IMR-90 (cell line): ENCODE measurements around the gene PSPC1. TPM values are rescaled to one million over a fixed set of nuclear protein-coding genes. Genes with fewer than 3 reads are reported as not detected.
A peak's percentile ranks its signal among the peaks of the same experiment; 100 is the strongest.

Source experiments
- ATAC-seq: fragments of 200-7000 bp; cut with Tn5 transposase; 2 replicates; pipeline ENCODE4 v1.9.1; 2020; ENCODE audit warnings: low read depth, mild to moderate bottlenecking, moderate library complexity
- BruUV-seq: library from RNA; stranded (reverse); fragments of 400-500 nt; replicated peaks from 2 replicates; lab custom pipeline; 2021; lab: Mats Ljungman, UMichigan
- CTCF ChIA-PET: fragments of 300-600 bp; formaldehyde crosslinking; extraction: SDS; loops from one replicate; lab custom pipeline; 2021; ENCODE audit warnings: antibody characterized with exemption; lab: Yijun Ruan, JAX
- POLR2A ChIA-PET: fragments of 300-600 bp; sonication (Branson Sonifier 250); formaldehyde crosslinking; loops from one replicate; lab custom pipeline; 2022; ENCODE audit warnings: antibody characterized with exemption; ENCODE audit not compliant: unreplicated experiment; lab: Charles Lee
- DNase-seq: peaks from one replicate; pipeline ENCODE4 v3.0.0; 2013
- H2AFZ ChIP-seq: replicated peaks from 2 replicates; pipeline ENCODE3; 2013; ENCODE audit warnings: low read length, mild to moderate bottlenecking; ENCODE audit not compliant: poor library complexity
- H2AK5ac ChIP-seq: 2 replicates; pipeline ENCODE4 v1.6.1; 2013; ENCODE audit warnings: low read depth, low read length, inconsistent platforms
- H2AK9ac ChIP-seq: replicated peaks from 2 replicates; pipeline ENCODE3; 2013; ENCODE audit warnings: mild to moderate bottlenecking, low read depth, low read length, moderate library complexity; ENCODE audit not compliant: poor library complexity
- H2BK120ac ChIP-seq: 2 replicates; pipeline ENCODE4 v1.6.1; 2013; ENCODE audit warnings: low read depth, low read length, inconsistent platforms
- H2BK15ac ChIP-seq: 3 replicates; pipeline ENCODE4 v1.6.1; 2013; ENCODE audit warnings: low read depth, low read length, inconsistent platforms
- H2BK20ac ChIP-seq: 2 replicates; pipeline ENCODE4 v1.6.1; 2013; ENCODE audit warnings: low read depth, mild to moderate bottlenecking, inconsistent platforms, low read length, moderate library complexity
- H2BK5ac ChIP-seq: 2 replicates; pipeline ENCODE4 v1.6.1; 2013; ENCODE audit warnings: mild to moderate bottlenecking, low read depth, low read length, inconsistent platforms; ENCODE audit not compliant: poor library complexity, severe bottlenecking
- H3K14ac ChIP-seq: replicated peaks from 2 replicates; pipeline ENCODE4 v1.6.1; 2013; ENCODE audit warnings: low read depth, low read length, inconsistent platforms
- H3K18ac ChIP-seq: 2 replicates; pipeline ENCODE4 v1.6.1; 2013; ENCODE audit warnings: low read depth, low read length, control low read depth
- H3K23ac ChIP-seq: 2 replicates; pipeline ENCODE4 v1.6.1; 2013; ENCODE audit warnings: low read depth, low read length, inconsistent platforms
- H3K27ac ChIP-seq: 2 replicates; pipeline ENCODE4 v1.5.1; 2013; ENCODE audit warnings: mild to moderate bottlenecking, control low read depth, low read length; ENCODE audit not compliant: insufficient read depth
- H3K27me3 ChIP-seq: 2 replicates; pipeline ENCODE4 v1.6.1; 2013; ENCODE audit warnings: low read length; ENCODE audit not compliant: control insufficient read depth, insufficient read depth
- H3K36me3 ChIP-seq: 2 replicates; pipeline ENCODE4 v1.6.1; 2013; ENCODE audit warnings: low read length, mixed read lengths; ENCODE audit not compliant: control insufficient read depth, insufficient read depth
- H3K4ac ChIP-seq: 2 replicates; pipeline ENCODE4 v1.6.1; 2013; ENCODE audit warnings: low read depth, low read length, inconsistent platforms
- H3K4me1 ChIP-seq: 2 replicates; pipeline ENCODE4 v1.6.1; 2013; ENCODE audit warnings: low read length, mixed read lengths; ENCODE audit not compliant: control insufficient read depth, insufficient read depth
- H3K4me2 ChIP-seq: 2 replicates; pipeline ENCODE4 v1.6.1; 2013; ENCODE audit warnings: low read depth, mild to moderate bottlenecking, control low read depth, low read length, moderate library complexity
- H3K4me3 ChIP-seq: 2 replicates; pipeline ENCODE4 v1.5.1; 2013; ENCODE audit warnings: low read depth, mild to moderate bottlenecking, control low read depth, low read length, moderate library complexity; ENCODE audit not compliant: insufficient read depth
- H3K56ac ChIP-seq: 2 replicates; pipeline ENCODE4 v1.6.1; 2013; ENCODE audit warnings: low read length, inconsistent platforms; ENCODE audit not compliant: insufficient read depth; ENCODE audit errors: extremely low read depth
- H3K79me1 ChIP-seq, 2 experiments: 2 replicates each; pipeline ENCODE4 v1.6.1; 2013; ENCODE audit warnings: low read length in 2 of 2, inconsistent platforms in 1 of 2, low read depth in 1 of 2
- H3K9ac ChIP-seq: 2 replicates; pipeline ENCODE4 v1.6.1; 2013; ENCODE audit warnings: low read depth, low read length, control low read depth
- H3K9me1 ChIP-seq: 2 replicates; pipeline ENCODE4 v1.6.1; 2013; ENCODE audit warnings: low read length, inconsistent platforms; ENCODE audit not compliant: insufficient read depth
- H3K9me3 ChIP-seq: 2 replicates; pipeline ENCODE4 v1.6.1; 2013; ENCODE audit warnings: low read length; ENCODE audit not compliant: control insufficient read depth, insufficient read depth
- H4K20me1 ChIP-seq: 2 replicates; pipeline ENCODE4 v1.6.1; 2013; ENCODE audit warnings: low read length, inconsistent platforms; ENCODE audit not compliant: insufficient read depth
- H4K5ac ChIP-seq: 2 replicates; pipeline ENCODE4 v1.6.1; 2013; ENCODE audit warnings: mild to moderate bottlenecking, low read depth, low read length, control low read depth
- H4K8ac ChIP-seq, 2 experiments: 2 replicates each; pipeline ENCODE4 v1.6.1; 2013; ENCODE audit warnings: low read depth in 2 of 2, low read length in 2 of 2, control low read depth in 1 of 2, inconsistent platforms in 1 of 2
- H4K91ac ChIP-seq: 2 replicates; pipeline ENCODE4 v1.6.1; 2013; ENCODE audit warnings: low read depth, low read length, inconsistent platforms; ENCODE audit not compliant: insufficient read depth
- BHLHE40 ChIP-seq: fragments of 150-350 bp; IDR thresholded peaks from 2 replicates; pipeline ENCODE4 v1.6.1; 2016; ENCODE audit warnings: mild to moderate bottlenecking, low read depth, low read length
- CEBPB ChIP-seq: IDR thresholded peaks from 2 replicates; pipeline ENCODE4 v1.6.1; 2012; ENCODE audit warnings: low read depth, low read length, improper control_type of control experiment
- ELK1 ChIP-seq: fragments of 150-350 bp; IDR thresholded peaks from 2 replicates; pipeline ENCODE4 v1.6.1; 2016; ENCODE audit warnings: low read depth, mild to moderate bottlenecking, low read length, moderate library complexity, borderline replicate concordance
- FOS ChIP-seq: fragments of 150-350 bp; IDR thresholded peaks from 2 replicates; pipeline ENCODE4 v1.6.1; 2016; ENCODE audit warnings: low read depth, low read length
- MAFK ChIP-seq: IDR thresholded peaks from 2 replicates; pipeline ENCODE4 v1.6.1; 2012; ENCODE audit warnings: low read depth, low read length, improper control_type of control experiment
- MAZ ChIP-seq: IDR thresholded peaks from 2 replicates; pipeline ENCODE4 v1.6.1; 2012; ENCODE audit warnings: low read depth, mild to moderate bottlenecking, low read length, improper control_type of control experiment, moderate library complexity, borderline replicate concordance
- NFE2L2 ChIP-seq: fragments of 150-350 bp; IDR thresholded peaks from 2 replicates; pipeline ENCODE4 v1.6.1; 2016; ENCODE audit warnings: low read depth, mild to moderate bottlenecking, low read length
- POLR2A ChIP-seq: IDR thresholded peaks from 2 replicates; pipeline ENCODE4 v1.6.1; 2012; ENCODE audit warnings: mild to moderate bottlenecking, low read depth, low read length
- RAD21 ChIP-seq: IDR thresholded peaks from 2 replicates; pipeline ENCODE4 v1.6.1; 2012; ENCODE audit warnings: low read length, improper control_type of control experiment
- RCOR1 ChIP-seq: IDR thresholded peaks from 2 replicates; pipeline ENCODE4 v1.6.1; 2012; ENCODE audit warnings: mild to moderate bottlenecking, low read length, improper control_type of control experiment; ENCODE audit not compliant: insufficient replicate concordance
- USF2 ChIP-seq: fragments of 150-350 bp; IDR thresholded peaks from 2 replicates; pipeline ENCODE4 v1.6.1; 2017; ENCODE audit warnings: mild to moderate bottlenecking, antibody characterized with exemption, low read length, low read depth
- WGBS, 2 experiments: methylation state at CpG; one replicate each; pipeline versions ENCODE4 v1.1.5 to v1.1.7; 2013; ENCODE audit warnings: missing lambda C conversion rate in 2 of 2; ENCODE audit not compliant: insufficient read length in 1 of 2; ENCODE audit errors: extremely low coverage in 2 of 2; 5-methylcytosine and 5-hydroxymethylcytosine counted together
- dilution Hi-C: fragments of 300-500 bp; cut with HindIII; formaldehyde crosslinking; loops from one replicate; pipeline ENCODE4 v1.14.3; 2018; ENCODE audit warnings: low sequenced_read_pairs; ENCODE audit not compliant: unreplicated experiment
- in situ Hi-C: fragments of 300-500 bp; cut with MboI; formaldehyde crosslinking; loops from 3 replicates; pipeline ENCODE4 v1.14.3; 2019; ENCODE audit warnings: low sequenced_read_pairs, inconsistent platforms, mixed read lengths
- intact Hi-C: fragments of 100-400 bp; cut with micrococcal nuclease; formaldehyde crosslinking; loops from 2 replicates; pipeline ENCODE4 v1.10.0; 2022
- polyA plus RNA-seq, 3 experiments: library from polyadenylated mRNA; depleted of rRNA; stranded (reverse); fragments of >200 nt; gene quantifications; 2 replicates each; pipeline ENCODE4 v1.2.3, GENCODE V29; 2012; ENCODE audit warnings: low replicate concordance in 1 of 3
- total RNA-seq: library from RNA; depleted of rRNA; stranded (reverse); fragments of >200 nt; gene quantifications from 2 replicates; pipeline ENCODE4 v1.2.3, GENCODE V29; 2012
- TF ChIP-seq, protein P1 (sequence below): conservative IDR thresholded peaks from 2 replicates; pipeline ENCODE4 v1.5.1; 2012; ENCODE audit warnings: mild to moderate bottlenecking, low read depth, low read length, improper control_type of control experiment

Gene PSPC1
- total and polyA plus RNA-seq, 2 of the 4 experiments (the other 2 are of a cell fraction), result 38.3 to 39.8 TPM

- Histone ChIP-seq H2BK15ac (no peak overlapping the region), H3K4me1 (no peaks in the 10 kb centered on the region), H2BK20ac (no peak overlapping the region), H4K8ac (no peak overlapping the region), H2AK5ac (no peak overlapping the region), H3K36me3 (peaks cover 3% of the 10 kb centered on the region; the same call in 1 of the 2 replicates), H2BK5ac (no peak overlapping the region), H3K4ac (no peak overlapping the region), H3K56ac (no peak overlapping the region), H3K18ac (no peak overlapping the region), H3K27ac (no peak overlapping the region), H2AK9ac (no peak overlapping the region), H3K23ac (no peak overlapping the region), H2BK120ac (no peak overlapping the region), H3K9ac (no peak overlapping the region), H3K27me3 (no peaks in the 10 kb centered on the region), H3K14ac (no peak overlapping the region), H3K4me3 (no peak overlapping the region), H3K9me1 (no peaks in the 10 kb centered on the region), H4K20me1 (no peaks in the 10 kb centered on the region), H2AFZ (no peak overlapping the region), H3K9me3 (no peaks in the 10 kb centered on the region), H4K5ac (no peak overlapping the region), H4K91ac (no peak overlapping the region), H3K79me1 (peaks cover 0 to 4% of the 10 kb centered on the region in 2 experiments; a peak in 1 of 4 replicates), H3K4me2 (no peak overlapping the region)
- WGBS, 2 experiments, result 100% methylated on average over 1 of the region's 7 CpGs; no CpG with 5 or more reads in 1 of the 2 experiments
- dilution Hi-C loops, result no loop called here
- in situ Hi-C loops, result no loop called here
- peak; percentile 22 for DNase-seq
- ATAC-seq, result peak; percentile 65
- ChIA-PET POLR2A (no interaction called here), CTCF (interaction anchor here (1.4 kb wide), 1 partner anchor 12 kb away, joined by 3 read pairs; no protein-coding TSS in a partner anchor)
- no TSS peak for BruUV-seq
- intact Hi-C loops, result no loop called here
- TF ChIP-seq ELK1 (no peak), NFE2L2 (no peak), RCOR1 (no peak), MAZ (no peak), POLR2A (no peak), USF2 (no peak), CEBPB (no peak), BHLHE40 (no peak), RAD21 (no peak), FOS (no peak), MAFK (no peak)
- TF ChIP-seq, protein P1, sequence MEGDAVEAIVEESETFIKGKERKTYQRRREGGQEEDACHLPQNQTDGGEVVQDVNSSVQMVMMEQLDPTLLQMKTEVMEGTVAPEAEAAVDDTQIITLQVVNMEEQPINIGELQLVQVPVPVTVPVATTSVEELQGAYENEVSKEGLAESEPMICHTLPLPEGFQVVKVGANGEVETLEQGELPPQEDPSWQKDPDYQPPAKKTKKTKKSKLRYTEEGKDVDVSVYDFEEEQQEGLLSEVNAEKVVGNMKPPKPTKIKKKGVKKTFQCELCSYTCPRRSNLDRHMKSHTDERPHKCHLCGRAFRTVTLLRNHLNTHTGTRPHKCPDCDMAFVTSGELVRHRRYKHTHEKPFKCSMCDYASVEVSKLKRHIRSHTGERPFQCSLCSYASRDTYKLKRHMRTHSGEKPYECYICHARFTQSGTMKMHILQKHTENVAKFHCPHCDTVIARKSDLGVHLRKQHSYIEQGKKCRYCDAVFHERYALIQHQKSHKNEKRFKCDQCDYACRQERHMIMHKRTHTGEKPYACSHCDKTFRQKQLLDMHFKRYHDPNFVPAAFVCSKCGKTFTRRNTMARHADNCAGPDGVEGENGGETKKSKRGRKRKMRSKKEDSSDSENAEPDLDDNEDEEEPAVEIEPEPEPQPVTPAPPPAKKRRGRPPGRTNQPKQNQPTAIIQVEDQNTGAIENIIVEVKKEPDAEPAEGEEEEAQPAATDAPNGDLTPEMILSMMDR, result no peak
Measured at GRCh38 chr13:19810996-19811881, 28.5 kb upstream of the PSPC1 start.
